ENCODE measurements around the gene LRRK1. TPM values are rescaled to one million over a fixed set of nuclear protein-coding genes. Genes with fewer than 3 reads are reported as not detected.

The LRRK1 gene
- total RNA-seq, 4 donors from 2014 or later: 12.1 to 23.8 (median 15.2) TPM

DNA sequence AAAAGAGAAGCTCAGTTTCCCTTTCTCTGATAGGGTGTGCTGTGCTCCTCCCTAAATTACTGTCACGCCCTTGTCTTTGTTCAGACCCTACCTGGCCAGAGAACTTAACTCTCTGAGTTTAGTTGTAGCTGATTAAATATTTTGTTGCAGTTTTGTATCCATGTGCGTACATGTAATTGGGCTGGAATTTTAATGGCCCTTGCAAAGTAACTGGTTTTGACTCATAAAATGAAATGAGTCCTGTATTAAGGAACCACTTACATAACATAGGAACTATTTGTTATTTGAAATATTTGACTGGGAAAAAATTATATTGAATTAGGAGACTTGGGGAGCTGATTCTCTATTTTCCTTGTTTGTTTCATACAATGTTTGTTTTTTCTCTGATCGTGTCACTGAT lies 80.2 kb downstream of the LRRK1 start:
- Histone ChIP-seq H3K27ac (no peak overlapping the region), H3K9me3 (no peaks in the 10 kb centered on the region), H3K4me1 (peaks cover 0 to 3% (median 3%) of the 10 kb centered on the region in 3 donors), H3K27me3 (peaks cover 13% of the 10 kb centered on the region), H3K36me3 (peaks cover 0 to 5% of the 10 kb centered on the region in 2 donors), H3K4me3 (no peak overlapping the region)
- ATAC-seq: no peak
- no peak for TF ChIP-seq POLR2A (IDR thresholded peaks at IDR 0.05)
- no peak for TF ChIP-seq EP300 (IDR thresholded peaks at IDR 0.05)
- TF ChIP-seq, protein P1, sequence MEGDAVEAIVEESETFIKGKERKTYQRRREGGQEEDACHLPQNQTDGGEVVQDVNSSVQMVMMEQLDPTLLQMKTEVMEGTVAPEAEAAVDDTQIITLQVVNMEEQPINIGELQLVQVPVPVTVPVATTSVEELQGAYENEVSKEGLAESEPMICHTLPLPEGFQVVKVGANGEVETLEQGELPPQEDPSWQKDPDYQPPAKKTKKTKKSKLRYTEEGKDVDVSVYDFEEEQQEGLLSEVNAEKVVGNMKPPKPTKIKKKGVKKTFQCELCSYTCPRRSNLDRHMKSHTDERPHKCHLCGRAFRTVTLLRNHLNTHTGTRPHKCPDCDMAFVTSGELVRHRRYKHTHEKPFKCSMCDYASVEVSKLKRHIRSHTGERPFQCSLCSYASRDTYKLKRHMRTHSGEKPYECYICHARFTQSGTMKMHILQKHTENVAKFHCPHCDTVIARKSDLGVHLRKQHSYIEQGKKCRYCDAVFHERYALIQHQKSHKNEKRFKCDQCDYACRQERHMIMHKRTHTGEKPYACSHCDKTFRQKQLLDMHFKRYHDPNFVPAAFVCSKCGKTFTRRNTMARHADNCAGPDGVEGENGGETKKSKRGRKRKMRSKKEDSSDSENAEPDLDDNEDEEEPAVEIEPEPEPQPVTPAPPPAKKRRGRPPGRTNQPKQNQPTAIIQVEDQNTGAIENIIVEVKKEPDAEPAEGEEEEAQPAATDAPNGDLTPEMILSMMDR (IDR thresholded peaks at IDR 0.05): no peak
- TF ChIP-seq POLR2AphosphoS5 (IDR thresholded peaks at IDR 0.05): no peak
- 70 to 77% methylated on average over 3 of the region's 3 CpGs for WGBS, 2 donors (ENCODE audit: low coverage in 1 of 2)

DNA sequence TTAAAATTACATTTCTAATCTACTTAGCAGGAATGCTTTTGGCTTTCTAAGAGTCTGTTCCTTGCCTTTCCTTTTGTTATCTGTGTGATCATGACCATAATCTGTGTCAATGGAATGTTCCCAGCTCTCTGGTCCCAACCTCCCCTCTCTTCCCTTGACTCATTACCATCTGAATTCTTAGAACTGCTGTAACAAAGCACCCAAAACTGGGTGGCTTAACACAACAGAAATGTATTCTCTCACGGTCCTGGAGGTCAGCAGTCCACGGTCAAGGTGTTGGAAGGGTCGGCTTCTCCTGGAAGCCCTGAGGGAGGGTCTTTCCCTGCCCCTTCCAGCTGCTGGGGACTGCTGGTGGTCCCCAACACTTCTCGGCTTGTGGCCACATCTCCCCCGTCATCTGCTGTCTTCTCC lies 81.1 kb downstream of the LRRK1 start:
- Histone ChIP-seq H3K36me3 (no peaks in the 10 kb centered on the region), H3K4me1 (peaks cover 0 to 3% (median 3%) of the 10 kb centered on the region in 3 donors), H3K27me3 (peaks cover 15% of the 10 kb centered on the region), H3K4me3 (no peak overlapping the region), H3K27ac (no peak overlapping the region), H3K9me3 (no peaks in the 10 kb centered on the region)
- TF ChIP-seq, protein P1 (IDR thresholded peaks at IDR 0.05): no peak
- TF ChIP-seq EP300 (IDR thresholded peaks at IDR 0.05) (no peak), POLR2A (IDR thresholded peaks at IDR 0.05) (no peak), POLR2AphosphoS5 (IDR thresholded peaks at IDR 0.05) (no peak)
- WGBS, 2 donors (ENCODE audit: low coverage in 1 of 2): 65 to 89% methylated on average over 4 to 5 of the region's 5 CpGs
- ATAC-seq: no peak

DNA sequence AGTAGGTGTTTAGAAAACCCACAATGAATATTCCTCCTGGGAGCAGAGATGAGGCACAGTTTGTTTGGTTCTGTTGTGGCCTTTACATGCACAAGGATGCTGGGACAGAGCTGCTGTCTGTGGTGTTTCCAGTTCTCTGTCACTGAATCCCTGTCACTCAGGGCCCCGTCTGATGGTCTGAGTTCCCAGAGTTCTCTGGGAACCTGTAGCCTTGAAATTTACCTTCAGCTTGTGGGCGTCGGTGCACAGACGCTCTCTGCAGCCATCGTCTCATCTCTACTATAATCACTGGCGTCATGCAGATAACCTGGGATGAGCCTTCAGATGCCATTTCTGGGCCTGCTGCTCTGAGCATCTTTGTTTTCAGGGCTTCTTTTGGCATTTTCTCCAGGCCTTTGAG lies 81.9 kb downstream of the LRRK1 start:
- H3K4me3 ChIP-seq: no peak overlapping the region
- TF ChIP-seq EP300 (IDR thresholded peaks at IDR 0.05) (no peak), POLR2A (IDR thresholded peaks at IDR 0.05) (no peak), POLR2AphosphoS5 (IDR thresholded peaks at IDR 0.05) (no peak)
- TF ChIP-seq, protein P1 (IDR thresholded peaks at IDR 0.05): no peak
- ATAC-seq: no peak
- no peak overlapping the region for H3K27ac ChIP-seq
- H3K27me3 ChIP-seq: peaks cover 11% of the 10 kb centered on the region
- H3K36me3 ChIP-seq: no peaks in the 10 kb centered on the region
- H3K4me1 ChIP-seq: peaks cover 0 to under 1% (median under 1%) of the 10 kb centered on the region in 3 donors
- 80 to 100% methylated on average over 1 to 4 of the region's 6 CpGs for WGBS, 2 donors (ENCODE audit: low coverage in 1 of 2)
- H3K9me3 ChIP-seq: no peaks in the 10 kb centered on the region

DNA sequence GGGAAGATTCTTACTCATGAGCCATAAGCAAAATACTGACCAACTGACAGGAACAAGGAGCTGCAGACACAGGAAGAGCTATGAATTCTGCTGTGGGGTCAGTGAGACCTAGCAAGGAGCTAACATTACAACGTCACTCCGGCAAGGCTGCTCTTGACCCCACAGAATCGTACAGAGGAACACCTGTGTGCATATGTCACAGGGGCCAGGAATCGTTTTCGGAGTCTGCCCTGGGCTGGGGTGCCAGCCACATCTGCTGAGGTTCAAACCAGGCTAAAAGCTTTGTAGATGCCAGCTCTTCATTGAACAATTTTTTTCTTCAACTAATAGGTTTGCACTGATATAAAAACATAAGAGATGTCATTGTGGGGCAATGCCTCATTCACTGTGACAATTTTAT lies 82.6 kb downstream of the LRRK1 start:
- Histone ChIP-seq H3K27ac (no peak overlapping the region), H3K4me3 (no peak overlapping the region), H3K9me3 (no peaks in the 10 kb centered on the region), H3K27me3 (peaks cover 8% of the 10 kb centered on the region), H3K36me3 (no peaks in the 10 kb centered on the region), H3K4me1 (peaks cover 0 to 2% (median 0%) of the 10 kb centered on the region in 3 donors)
- TF ChIP-seq POLR2AphosphoS5 (IDR thresholded peaks at IDR 0.05) (no peak), EP300 (IDR thresholded peaks at IDR 0.05) (no peak), POLR2A (IDR thresholded peaks at IDR 0.05) (no peak)
- TF ChIP-seq, protein P1 (IDR thresholded peaks at IDR 0.05): no peak
- 82 to 93% methylated on average over 4 to 5 of the region's 5 CpGs for WGBS, 2 donors (ENCODE audit: low coverage in 1 of 2)
- no peak for ATAC-seq

DNA sequence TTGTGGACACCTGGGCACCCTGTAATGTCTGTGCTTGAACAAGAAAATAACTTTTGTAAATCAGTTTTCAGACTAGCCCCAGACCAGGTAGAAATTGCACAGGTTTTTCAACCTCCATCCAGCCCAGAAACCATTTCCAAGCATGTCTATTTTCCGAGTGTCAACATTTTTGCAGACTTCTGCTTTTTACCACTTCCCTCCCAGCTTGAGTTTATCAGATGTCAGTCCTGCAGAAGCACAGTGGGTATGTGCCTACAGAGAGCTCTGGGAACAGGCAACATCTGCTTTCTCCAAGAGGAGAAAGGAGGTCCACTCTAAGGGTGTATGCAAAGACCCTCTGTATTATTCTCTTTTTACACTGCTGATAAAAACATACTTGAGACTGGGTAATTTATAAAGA lies 83.9 kb downstream of the LRRK1 start:
- peaks cover 8% of the 10 kb centered on the region for H3K27me3 ChIP-seq
- WGBS, 2 donors (ENCODE audit: low coverage in 1 of 2): 71% methylated on average over 1 of the region's 1 CpG; no CpG with 5 or more reads in 1 of the 2 donors
- H3K27ac ChIP-seq: no peak overlapping the region
- TF ChIP-seq POLR2AphosphoS5 (IDR thresholded peaks at IDR 0.05): no peak
- no peak for TF ChIP-seq POLR2A (IDR thresholded peaks at IDR 0.05)
- TF ChIP-seq, protein P1 (IDR thresholded peaks at IDR 0.05): no peak
- TF ChIP-seq EP300 (IDR thresholded peaks at IDR 0.05): no peak
- no peaks in the 10 kb centered on the region for H3K36me3 ChIP-seq
- no peaks in the 10 kb centered on the region for H3K9me3 ChIP-seq
- ATAC-seq: no peak
- peaks cover 0 to 15% (median 6%) of the 10 kb centered on the region in 3 donors for H3K4me1 ChIP-seq
- H3K4me3 ChIP-seq: no peak overlapping the region

Data from gastroesophageal sphincter (tissue), 4 donors.